Measurements from ENCODE around the gene MXRA8.
"Not testable (repeated sequence)": the region's sequence is repeated elsewhere in the genome, so short reads cannot be mapped to it uniquely, and the experiment has no call there.

MXRA8 gene

DNA sequence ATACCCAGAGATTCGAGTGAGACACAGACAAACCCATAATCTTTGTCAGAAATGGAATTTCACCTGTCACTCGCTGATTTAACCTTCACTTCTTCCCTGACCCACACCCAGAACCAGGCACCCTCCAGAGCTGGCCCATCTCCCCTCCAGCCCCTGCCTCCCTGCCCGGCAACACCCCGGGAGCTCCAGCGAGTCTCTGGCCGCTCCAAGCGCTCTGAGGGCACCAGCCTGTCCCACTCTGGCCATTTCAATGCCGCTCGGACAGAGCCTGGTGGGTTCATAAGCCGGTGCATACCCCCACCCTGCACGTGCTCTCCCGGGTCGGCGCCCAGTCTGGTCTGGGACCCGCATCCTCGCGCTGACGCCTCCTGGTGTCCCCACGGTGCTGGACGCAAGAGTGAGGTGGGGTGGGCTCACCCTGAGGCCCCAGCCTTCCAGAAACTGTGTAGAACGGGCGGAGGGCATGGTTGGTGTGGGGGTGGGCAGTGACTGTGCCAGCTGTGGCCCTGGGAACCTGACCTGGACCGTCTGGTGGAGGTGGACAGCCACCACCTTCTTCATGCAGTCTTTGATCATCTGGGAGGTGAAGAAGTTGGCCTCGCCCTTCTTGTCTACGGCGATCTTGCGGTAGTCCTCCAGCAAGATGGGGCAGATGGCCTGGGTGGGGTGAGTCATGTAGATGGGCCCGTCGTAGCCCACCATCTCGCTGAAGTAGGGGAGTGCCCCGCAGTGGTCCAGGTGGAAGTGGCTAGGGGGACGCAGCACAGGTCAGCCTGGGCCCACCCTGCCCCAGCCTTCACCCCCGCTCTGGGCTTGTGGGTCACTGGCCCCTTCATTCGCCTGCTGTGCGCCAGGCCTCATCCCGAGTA lies 39.3 kb downstream of the MXRA8 start:
- H3K4me3 ChIP-seq (ENCODE audit: low read depth, low read length), result no peak overlapping the region
- TF ChIP-seq, protein P1, sequence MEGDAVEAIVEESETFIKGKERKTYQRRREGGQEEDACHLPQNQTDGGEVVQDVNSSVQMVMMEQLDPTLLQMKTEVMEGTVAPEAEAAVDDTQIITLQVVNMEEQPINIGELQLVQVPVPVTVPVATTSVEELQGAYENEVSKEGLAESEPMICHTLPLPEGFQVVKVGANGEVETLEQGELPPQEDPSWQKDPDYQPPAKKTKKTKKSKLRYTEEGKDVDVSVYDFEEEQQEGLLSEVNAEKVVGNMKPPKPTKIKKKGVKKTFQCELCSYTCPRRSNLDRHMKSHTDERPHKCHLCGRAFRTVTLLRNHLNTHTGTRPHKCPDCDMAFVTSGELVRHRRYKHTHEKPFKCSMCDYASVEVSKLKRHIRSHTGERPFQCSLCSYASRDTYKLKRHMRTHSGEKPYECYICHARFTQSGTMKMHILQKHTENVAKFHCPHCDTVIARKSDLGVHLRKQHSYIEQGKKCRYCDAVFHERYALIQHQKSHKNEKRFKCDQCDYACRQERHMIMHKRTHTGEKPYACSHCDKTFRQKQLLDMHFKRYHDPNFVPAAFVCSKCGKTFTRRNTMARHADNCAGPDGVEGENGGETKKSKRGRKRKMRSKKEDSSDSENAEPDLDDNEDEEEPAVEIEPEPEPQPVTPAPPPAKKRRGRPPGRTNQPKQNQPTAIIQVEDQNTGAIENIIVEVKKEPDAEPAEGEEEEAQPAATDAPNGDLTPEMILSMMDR (IDR thresholded peaks at IDR 0.05; ENCODE audit: low read depth, low read length, missing control alignments), result no peak
- no peak for DNase-seq (ENCODE audit: low read depth)

DNA sequence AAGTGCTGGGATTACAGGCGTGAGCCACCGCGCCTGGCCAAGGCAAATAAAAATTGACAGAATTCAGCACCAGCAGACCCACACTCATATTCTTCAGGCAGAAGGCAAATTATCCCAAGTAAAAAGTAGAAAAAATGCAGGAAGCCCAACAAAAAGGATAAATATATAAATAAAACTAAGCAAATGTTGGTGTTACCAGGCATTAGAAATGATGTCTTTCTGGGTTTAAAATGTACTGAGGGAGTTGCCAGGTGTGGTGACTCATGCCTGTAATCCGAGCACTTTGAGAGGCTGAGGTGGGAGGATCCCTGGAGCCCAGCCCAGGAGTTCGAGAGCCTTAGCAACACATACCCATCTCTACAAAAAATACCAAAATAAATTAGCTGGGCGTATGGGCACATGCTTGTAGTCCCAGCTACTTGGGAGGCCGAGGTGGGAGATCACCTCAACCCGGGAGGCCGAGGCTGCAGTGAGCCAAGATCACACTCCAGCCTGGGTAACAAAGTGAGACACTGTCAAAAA lies 40.2 kb downstream of the MXRA8 start:
- no peak for DNase-seq (ENCODE audit: low read depth)
- TF ChIP-seq, protein P1 (IDR thresholded peaks at IDR 0.05; ENCODE audit: low read depth, low read length, missing control alignments), result no peak
- no peak overlapping the region for H3K4me3 ChIP-seq (ENCODE audit: low read depth, low read length)

DNA sequence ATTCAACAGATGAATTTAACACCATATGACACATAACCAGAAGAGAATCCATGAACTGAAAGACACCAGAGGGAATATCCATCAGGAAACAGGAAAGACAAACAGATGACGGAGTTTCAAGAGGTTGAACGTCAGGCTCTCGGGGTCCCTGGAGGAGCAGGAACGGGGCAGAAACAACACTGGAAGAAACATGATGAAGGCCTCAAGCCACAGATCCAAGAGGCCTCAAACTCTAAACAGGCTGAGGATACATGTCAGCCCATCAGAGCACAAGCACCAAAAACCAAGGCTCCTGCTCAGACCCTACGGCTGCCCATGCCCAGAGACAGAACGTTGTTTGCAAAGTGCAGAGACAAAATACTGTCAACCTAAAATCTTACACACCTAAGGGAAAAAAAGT lies 40.9 kb downstream of the MXRA8 start:
- no peak for DNase-seq (ENCODE audit: low read depth)
- H3K4me3 ChIP-seq (ENCODE audit: low read depth, low read length), result no peak overlapping the region
- TF ChIP-seq, protein P1 (IDR thresholded peaks at IDR 0.05; ENCODE audit: low read depth, low read length, missing control alignments), result no peak

DNA sequence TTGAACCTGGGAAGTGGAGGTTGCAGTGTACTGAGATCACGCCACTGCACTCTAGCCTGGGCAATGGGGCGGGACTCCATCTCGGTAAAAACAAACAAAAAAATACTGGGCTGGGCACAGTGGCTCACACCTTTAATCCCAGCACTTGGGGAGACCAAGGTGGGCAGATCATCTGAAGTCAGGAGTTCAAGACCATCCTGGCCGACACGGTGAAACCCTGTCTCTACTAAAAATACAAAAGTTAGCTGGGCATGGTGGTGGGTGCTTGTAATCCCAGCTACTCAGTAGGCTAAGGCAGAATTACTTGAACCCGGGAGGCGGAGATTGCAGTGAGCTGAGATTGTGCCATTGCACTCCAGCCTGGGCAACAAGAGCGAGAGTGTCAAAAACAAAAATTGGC lies 42.2 kb downstream of the MXRA8 start:
- DNase-seq (ENCODE audit: low read depth); H3K4me3 ChIP-seq (ENCODE audit: low read depth, low read length): not testable (repeated sequence)

DNA sequence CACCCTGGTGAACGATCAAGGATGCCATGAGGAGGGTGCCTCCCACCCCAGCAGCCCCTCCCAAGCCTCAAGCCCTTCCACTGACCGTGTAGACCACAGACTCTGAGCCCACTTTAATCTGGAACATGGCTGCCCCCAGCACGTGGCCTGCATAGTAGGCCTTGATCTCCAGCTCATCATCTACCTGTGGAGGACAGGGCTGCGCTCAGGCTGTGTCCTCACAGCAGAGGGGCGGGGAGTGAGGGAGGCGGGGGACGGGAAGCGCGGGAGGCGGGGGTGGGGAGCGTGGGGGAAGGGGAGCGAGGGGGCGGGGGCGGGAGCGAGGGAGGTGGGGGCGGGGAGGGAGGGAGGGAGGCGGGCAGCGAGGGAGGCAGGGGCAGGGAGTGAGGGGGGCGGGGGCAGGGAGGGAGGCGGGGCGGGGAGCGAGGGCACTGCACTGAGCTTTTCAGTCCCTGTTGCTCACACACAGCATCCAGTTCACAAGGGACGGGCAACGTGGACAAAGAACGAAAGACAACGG lies 42.9 kb downstream of the MXRA8 start:
- no peak for DNase-seq (ENCODE audit: low read depth)
- H3K4me3 ChIP-seq (ENCODE audit: low read depth, low read length), result no peak overlapping the region
- TF ChIP-seq, protein P1 (IDR thresholded peaks at IDR 0.05; ENCODE audit: low read depth, low read length, missing control alignments), result no peak

DNA sequence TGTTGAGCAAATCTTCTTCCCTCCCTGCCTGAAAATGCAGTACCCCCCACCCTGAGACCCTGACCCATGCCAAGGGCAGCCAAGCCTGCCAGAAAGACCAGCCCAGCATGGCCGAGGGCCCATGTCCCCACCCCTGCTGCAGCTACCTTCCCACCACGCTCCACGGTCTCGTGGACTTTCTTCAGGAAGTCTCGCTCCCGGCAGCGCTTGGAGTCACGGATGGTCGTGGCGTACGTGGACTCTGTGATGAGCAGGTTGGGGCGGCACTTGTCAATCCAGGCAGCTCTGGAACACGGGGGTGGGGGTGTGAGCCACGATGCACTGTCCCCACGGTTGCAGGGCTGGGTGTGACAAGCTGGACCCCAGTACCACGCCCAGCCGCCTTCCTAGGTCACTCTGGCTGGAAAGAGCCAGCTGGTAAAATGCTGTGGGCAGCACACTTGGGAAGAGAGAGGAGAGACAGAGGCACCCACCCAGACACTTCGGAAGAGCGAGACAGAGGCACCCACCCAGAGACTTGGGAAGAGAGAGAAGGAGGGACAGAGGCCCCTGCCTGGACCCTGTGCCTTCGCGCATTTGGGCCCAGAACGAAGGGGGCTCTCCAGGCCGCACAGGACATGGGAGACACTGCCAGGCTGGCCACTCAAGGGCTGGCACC lies 43.5 kb downstream of the MXRA8 start:
- no peak overlapping the region for H3K4me3 ChIP-seq (ENCODE audit: low read depth, low read length)
- no peak for DNase-seq (ENCODE audit: low read depth)
- TF ChIP-seq, protein P1 (IDR thresholded peaks at IDR 0.05; ENCODE audit: low read depth, low read length, missing control alignments), result no peak

DNA sequence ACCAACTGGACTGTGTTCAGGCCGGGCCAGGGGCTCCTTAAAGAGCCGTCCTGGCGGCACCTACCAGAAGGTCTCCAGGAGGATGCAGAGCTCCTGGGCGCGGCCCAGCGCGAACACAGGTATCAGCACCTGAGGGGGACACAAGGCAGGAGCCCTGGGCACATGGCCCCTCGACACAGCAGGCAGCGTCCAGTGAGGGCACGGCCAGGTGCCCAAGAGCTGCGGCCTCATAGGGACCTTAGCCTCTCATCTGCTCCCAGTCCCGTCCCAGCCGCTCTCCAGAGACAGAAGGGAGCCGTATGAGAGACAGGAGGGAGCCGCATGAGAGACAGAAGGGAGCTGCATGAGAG lies 44.1 kb downstream of the MXRA8 start:
- TF ChIP-seq, protein P1 (IDR thresholded peaks at IDR 0.05; ENCODE audit: low read depth, low read length, missing control alignments), result no peak
- no peak overlapping the region for H3K4me3 ChIP-seq (ENCODE audit: low read depth, low read length)
- no peak for DNase-seq (ENCODE audit: low read depth)
